GM18951 (cell line): ENCODE measurements around the gene TMEM37.

Source experiments
- POLR2A ChIP-seq: IDR thresholded peaks from 4 replicates; pipeline ENCODE4 v1.6.1; 2011; ENCODE audit warnings: mild to moderate bottlenecking; ENCODE audit not compliant: insufficient read length, insufficient read depth; ENCODE audit errors: extremely low read depth
- in situ Hi-C: fragments of 300-500 bp; cut with MboI; formaldehyde crosslinking; loops from one replicate; pipeline ENCODE4 v1.12.0; 2022; ENCODE audit warnings: low sequenced_read_pairs, mixed read lengths, inconsistent platforms; ENCODE audit not compliant: unreplicated experiment

TMEM37 gene

DNA sequence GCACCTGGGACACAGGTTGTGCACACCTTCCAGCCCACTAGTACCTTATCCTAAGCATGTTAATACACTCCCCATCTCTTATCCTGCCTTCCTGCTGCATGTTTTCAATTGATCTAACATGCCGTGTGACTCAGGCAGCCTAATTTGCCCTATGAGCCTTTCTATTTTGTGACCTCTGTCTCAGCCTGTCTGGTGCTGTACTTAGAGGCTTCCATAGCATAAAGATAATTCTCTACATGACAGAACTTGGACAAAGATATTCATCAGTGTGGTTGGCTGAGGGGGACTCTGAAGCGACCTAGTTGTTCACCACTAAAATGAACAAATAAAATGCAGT lies 8.6 kb upstream of the TMEM37 start:
- in situ Hi-C loops, result loop anchor here (25.0 kb wide), 1 partner anchor 239 kb away; no protein-coding TSS in a partner anchor
- no peak for TF ChIP-seq POLR2A

DNA sequence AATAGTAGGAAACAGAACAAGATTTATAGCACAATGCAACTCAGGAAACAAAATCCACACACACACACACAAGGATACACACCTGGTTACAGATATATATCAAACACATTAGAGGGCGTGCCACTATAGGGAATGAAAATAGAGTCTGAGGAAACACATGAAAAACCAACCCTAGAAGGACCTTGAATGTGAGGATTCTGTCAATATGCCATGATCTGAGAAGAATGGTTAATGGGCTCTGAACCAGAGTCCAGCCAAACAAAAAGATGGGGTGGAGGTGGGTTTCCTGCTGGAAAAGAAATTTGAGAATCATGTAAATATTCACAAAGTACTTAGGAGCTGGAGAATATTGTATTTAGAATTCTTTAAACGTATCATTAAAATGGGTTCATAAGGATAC lies 7.8 kb upstream of the TMEM37 start:
- in situ Hi-C loops, result loop anchor here (25.0 kb wide), 1 partner anchor 238 kb away; no protein-coding TSS in a partner anchor
- no peak for TF ChIP-seq POLR2A

- TF ChIP-seq POLR2A, result no peak
- in situ Hi-C loops, result loop anchor here (25.0 kb wide), 1 partner anchor 238 kb away; no protein-coding TSS in a partner anchor
These were observed 7.2 kb upstream of the TMEM37 start for GRCh38 chr2:119424284-119425118.

- in situ Hi-C loops, result no loop called here
- TF ChIP-seq POLR2A, result no peak
These were observed 6.6 kb upstream of the TMEM37 start for GRCh38 chr2:119425119-119425405.

GRCh38 chr2:119425620-119426395 lies 5.8 kb upstream of the TMEM37 start:
- in situ Hi-C loops, result no loop called here
- no peak for TF ChIP-seq POLR2A

- TF ChIP-seq POLR2A, result no peak
- in situ Hi-C loops, result no loop called here
These were observed 5.3 kb upstream of the TMEM37 start for GRCh38 chr2:119426396-119426675.

DNA sequence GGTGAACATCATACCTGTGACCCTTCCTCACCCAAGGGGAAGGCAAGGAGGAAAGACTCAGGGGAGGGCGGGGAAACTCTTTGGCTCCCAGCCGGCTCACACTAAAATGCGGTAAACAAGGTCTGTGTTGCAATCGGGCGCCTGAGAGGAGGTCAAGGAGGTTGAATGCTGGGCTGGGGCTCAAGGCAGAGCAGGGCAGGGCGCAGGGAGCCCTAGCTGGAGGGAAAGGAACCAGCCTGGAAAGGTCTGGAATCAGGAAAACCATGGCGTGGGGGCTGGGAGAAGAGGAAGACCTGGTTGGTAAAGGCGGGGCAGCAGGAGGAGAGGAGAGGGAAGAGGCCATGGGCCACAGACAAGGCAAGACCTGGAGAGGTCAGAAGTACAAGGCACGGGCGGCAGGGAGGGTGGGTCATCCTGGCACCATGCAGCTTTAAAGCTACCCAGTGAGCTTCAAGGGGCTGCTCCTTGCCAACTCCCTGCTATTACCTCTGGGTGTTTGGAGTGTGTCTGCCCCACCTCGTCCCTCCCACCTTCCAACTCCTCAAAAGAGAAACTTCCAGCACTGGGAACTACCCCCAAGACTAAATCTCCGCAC lies 4.8 kb upstream of the TMEM37 start:
- in situ Hi-C loops, result no loop called here

GRCh38 chr2:119427756-119428155 lies 3.9 kb upstream of the TMEM37 start:
- no peak for TF ChIP-seq POLR2A
- in situ Hi-C loops, result no loop called here

More for the DNA sequence above, 4.8 kb upstream of the TMEM37 start:
- TF ChIP-seq POLR2A, result no peak

DNA sequence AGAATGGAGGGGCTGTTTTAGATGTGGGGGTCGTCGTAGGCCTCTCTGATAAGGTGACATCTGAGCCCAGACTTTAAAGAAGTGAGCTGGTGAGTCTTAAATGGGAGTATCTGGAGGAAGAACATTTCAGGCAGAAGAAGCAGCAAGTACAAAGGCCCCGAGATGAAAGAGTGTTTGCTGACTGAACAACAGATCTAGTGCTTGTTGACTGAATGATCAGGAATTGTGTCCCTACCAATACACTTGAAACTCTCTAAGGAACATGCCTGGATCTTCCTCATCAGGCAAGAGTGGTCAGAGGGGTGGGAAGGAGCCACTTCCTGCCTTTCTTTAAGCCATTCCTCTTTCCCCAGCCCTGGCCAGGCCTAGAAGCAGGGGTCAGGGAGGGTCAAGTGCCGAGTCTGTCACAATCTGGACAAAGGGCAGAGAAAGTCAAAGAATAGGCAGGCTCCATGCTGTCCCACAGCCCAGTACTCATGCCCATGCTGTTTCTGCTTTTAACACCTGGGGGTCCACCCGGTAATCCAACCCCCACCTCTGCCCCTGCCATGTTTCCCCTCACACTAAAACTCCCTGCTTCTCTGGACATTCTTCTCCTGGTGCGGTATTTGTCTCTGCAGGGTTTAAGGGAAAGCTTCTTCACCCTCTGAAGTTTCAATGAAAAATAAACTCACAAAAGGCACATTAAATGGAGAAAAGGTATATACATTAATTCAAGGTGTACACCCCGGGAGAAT lies 3.0 kb upstream of the TMEM37 start:
- TF ChIP-seq POLR2A, result no peak
- in situ Hi-C loops, result no loop called here

DNA sequence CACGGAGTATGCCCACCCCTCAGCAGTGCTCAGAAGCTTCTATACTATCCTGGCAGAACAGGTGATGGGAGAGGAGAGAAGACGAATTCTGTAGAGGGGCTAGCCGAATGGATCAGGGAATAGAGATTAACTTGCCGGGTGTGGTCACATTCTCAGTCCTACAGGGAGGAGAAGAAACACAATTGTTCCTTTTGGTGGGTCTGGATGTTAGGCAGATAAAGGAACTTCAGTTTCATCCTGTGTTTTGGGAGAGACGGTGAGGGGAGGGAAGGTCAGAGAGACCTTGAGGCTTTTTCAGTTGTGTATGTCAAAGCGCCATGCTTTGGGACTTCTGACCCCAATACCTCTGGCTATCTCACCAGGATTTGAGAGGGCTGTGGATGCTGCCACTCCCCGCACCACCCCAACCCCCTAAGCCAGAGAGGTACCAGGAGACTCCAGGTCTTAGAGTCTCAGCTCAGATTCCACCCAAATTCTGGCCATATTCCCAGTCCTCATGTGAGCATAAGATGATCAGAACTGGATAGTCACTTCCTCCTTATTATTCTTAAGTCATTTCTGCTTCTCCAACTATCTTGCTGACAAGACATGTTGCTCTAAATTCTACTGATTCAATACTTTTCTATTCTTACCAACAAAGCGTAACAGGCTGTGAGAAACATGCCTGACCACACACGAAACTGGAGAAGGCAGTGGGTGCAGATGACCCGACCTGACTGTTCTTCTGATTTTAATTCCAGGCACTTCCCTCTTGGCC lies 2.3 kb upstream of the TMEM37 start:
- in situ Hi-C loops, result no loop called here
- TF ChIP-seq POLR2A, result no peak

- in situ Hi-C loops, result no loop called here
- TF ChIP-seq POLR2A, result no peak
These were observed 1.6 kb upstream of the TMEM37 start for GRCh38 chr2:119430023-119430498.

GRCh38 chr2:119431976-119432850 lies 559 bp downstream of the TMEM37 start:
- TF ChIP-seq POLR2A, result no peak
- in situ Hi-C loops, result no loop called here
